Ascending aorta (tissue), 2 donors: ENCODE data around the gene MOCS1. TPM values are rescaled to one million over a fixed set of nuclear protein-coding genes. Genes with fewer than 3 reads are reported as not detected.

Experiments
- DNase-seq, 2 donors: peaks; one replicate each; pipeline ENCODE4 v3.0.0-alpha.2; 2019; ENCODE audit warnings: low spot score in 2 of 2
- H3K27ac ChIP-seq, 2 donors: fragments of 200-600 bp; sonication (generic); one replicate each; pipeline ENCODE4 v1.5.1; 2016 to 2017; ENCODE audit warnings: mild to moderate bottlenecking in 1 of 2
- H3K27me3 ChIP-seq: fragments of 200-600 bp; sonication (generic); one replicate; pipeline ENCODE4 v1.5.1; 2017
- H3K36me3 ChIP-seq, 2 donors: fragments of 200-600 bp; sonication (generic); one replicate each; pipeline ENCODE4 v1.5.1; 2016
- H3K4me1 ChIP-seq, 2 donors: fragments of 200-600 bp; sonication (generic); one replicate each; pipeline ENCODE4 v1.5.1; 2016 to 2017; ENCODE audit warnings: mild to moderate bottlenecking in 1 of 2
- H3K4me3 ChIP-seq, 2 donors: fragments of 200-600 bp; sonication (generic); one replicate each; pipeline ENCODE4 v1.5.1; 2016 to 2017; ENCODE audit warnings: mild to moderate bottlenecking in 1 of 2
- H3K9me3 ChIP-seq, 2 donors: fragments of 200-600 bp; sonication (generic); one replicate each; pipeline ENCODE4 v1.5.1; 2016
- intact Hi-C: fragments of 100-400 bp; cut with DNase I; formaldehyde crosslinking; loops from one replicate; pipeline ENCODE4 v1.15.1; 2023
- total RNA-seq: library from RNA; depleted of rRNA; stranded (reverse); fragments of >200 nt; gene quantifications from one replicate; pipeline ENCODE4 v1.1.0, GENCODE V29; 2016
- TF ChIP-seq, protein P1 (sequence below), 3 experiments: fragments of 200-600 bp in 2 of 3; fragments of 450-650 bp in 1 of 3; sonication (generic) in 2 of 3; IDR thresholded peaks; one replicate each; pipeline ENCODE4 v1.5.1; 2016 to 2019; ENCODE audit warnings: antibody characterized with exemption in 3 of 3, mild to moderate bottlenecking in 1 of 3, moderate library complexity in 1 of 3

MOCS1 gene
- total RNA-seq, 1 donor from 2014 or later: 45.4 TPM

GRCh38 chr6:39918831-39919230, 15.4 kb downstream of the MOCS1 start:
- TF ChIP-seq, protein P1, sequence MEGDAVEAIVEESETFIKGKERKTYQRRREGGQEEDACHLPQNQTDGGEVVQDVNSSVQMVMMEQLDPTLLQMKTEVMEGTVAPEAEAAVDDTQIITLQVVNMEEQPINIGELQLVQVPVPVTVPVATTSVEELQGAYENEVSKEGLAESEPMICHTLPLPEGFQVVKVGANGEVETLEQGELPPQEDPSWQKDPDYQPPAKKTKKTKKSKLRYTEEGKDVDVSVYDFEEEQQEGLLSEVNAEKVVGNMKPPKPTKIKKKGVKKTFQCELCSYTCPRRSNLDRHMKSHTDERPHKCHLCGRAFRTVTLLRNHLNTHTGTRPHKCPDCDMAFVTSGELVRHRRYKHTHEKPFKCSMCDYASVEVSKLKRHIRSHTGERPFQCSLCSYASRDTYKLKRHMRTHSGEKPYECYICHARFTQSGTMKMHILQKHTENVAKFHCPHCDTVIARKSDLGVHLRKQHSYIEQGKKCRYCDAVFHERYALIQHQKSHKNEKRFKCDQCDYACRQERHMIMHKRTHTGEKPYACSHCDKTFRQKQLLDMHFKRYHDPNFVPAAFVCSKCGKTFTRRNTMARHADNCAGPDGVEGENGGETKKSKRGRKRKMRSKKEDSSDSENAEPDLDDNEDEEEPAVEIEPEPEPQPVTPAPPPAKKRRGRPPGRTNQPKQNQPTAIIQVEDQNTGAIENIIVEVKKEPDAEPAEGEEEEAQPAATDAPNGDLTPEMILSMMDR (IDR thresholded peaks at IDR 0.05): no peak
- no peak for DNase-seq
- intact Hi-C loops: no loop called here

DNA sequence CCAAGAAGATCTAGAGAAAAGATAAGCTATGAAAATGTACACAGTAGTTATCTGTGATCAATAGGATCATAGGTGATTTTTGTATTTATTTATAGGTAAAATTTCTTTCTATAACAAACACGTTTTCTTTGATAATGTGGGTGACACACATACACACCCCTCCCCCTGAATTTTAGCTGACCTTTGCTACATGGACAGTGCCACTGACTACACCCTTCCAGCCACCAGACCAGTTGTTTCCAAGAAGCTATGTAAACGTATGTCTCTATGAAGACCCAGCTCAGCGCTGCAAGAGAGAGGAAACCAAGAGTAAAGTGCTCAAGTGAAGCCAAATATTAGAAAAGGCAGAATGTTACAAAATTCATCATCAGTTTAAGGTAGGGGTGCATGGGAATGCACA, 16.3 kb downstream of the MOCS1 start:
- DNase-seq: no peak
- intact Hi-C loops: no loop called here
- TF ChIP-seq, protein P1 (IDR thresholded peaks at IDR 0.05): no peak

More at GRCh38 chr6:39918831-39919230, 15.4 kb downstream of the MOCS1 start:
- Histone ChIP-seq H3K4me3 (no peak overlapping the region), H3K27me3 (no peaks in the 10 kb centered on the region), H3K9me3 (no peaks in the 10 kb centered on the region), H3K4me1 (peaks cover 0 to 8% of the 10 kb centered on the region in 2 donors), H3K36me3 (peaks cover 47 to 69% of the 10 kb centered on the region in 2 donors), H3K27ac (no peak overlapping the region)

GRCh38 chr6:39917329-39917728, 16.9 kb downstream of the MOCS1 start:
- Histone ChIP-seq H3K27ac (no peak overlapping the region), H3K4me1 (no peaks in the 10 kb centered on the region), H3K36me3 (peaks cover 41 to 69% of the 10 kb centered on the region in 2 donors), H3K9me3 (no peaks in the 10 kb centered on the region), H3K4me3 (no peak overlapping the region), H3K27me3 (no peaks in the 10 kb centered on the region)
- intact Hi-C loops: no loop called here
- DNase-seq: peak in 1 of 2 donors; percentile 49
- TF ChIP-seq, protein P1 (IDR thresholded peaks at IDR 0.05): no peak

More for the DNA sequence above, 16.3 kb downstream of the MOCS1 start:
- Histone ChIP-seq H3K4me1 (no peaks in the 10 kb centered on the region), H3K27me3 (no peaks in the 10 kb centered on the region), H3K4me3 (no peak overlapping the region), H3K27ac (no peak overlapping the region), H3K9me3 (no peaks in the 10 kb centered on the region), H3K36me3 (peaks cover 42 to 69% of the 10 kb centered on the region in 2 donors)

GRCh38 chr6:39915866-39916265, 18.4 kb downstream of the MOCS1 start:
- intact Hi-C loops: no loop called here
- peaks cover 40 to 74% of the 10 kb centered on the region in 2 donors for H3K36me3 ChIP-seq
- TF ChIP-seq, protein P1 (IDR thresholded peaks at IDR 0.05): no peak
- H3K4me3 ChIP-seq: no peak overlapping the region
- no peaks in the 10 kb centered on the region for H3K4me1 ChIP-seq
- no peak overlapping the region for H3K27ac ChIP-seq
- DNase-seq: peak in 1 of 2 donors; percentile 56
- no peaks in the 10 kb centered on the region for H3K9me3 ChIP-seq
- no peaks in the 10 kb centered on the region for H3K27me3 ChIP-seq

DNA sequence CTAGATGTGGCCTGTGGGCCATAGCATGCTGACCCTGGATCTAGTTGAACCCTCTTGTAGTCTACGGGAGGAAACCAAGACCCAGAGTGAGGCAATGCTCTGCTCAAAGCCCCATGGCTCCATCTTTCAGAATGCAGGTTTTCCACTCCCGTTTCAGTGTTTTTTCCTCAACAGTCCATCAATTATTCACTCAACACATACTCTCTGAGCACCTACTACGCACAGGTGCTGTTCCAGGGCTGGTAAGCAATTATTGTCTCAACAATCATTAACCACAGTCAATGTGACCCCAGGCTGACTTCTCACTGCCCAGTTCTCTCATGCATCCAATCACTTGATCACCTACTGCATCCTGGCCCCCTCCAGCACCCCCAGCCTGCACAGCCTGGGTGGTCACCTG, 20.0 kb downstream of the MOCS1 start:
- intact Hi-C loops: no loop called here
- Histone ChIP-seq H3K4me3 (no peak overlapping the region), H3K27ac (no peak overlapping the region), H3K9me3 (no peaks in the 10 kb centered on the region), H3K36me3 (peaks cover 40 to 88% of the 10 kb centered on the region in 2 donors), H3K4me1 (no peaks in the 10 kb centered on the region), H3K27me3 (no peaks in the 10 kb centered on the region)
- TF ChIP-seq, protein P1 (IDR thresholded peaks at IDR 0.05): no peak
- DNase-seq: no peak
